Fibroblast of lung (primary cell): ENCODE results near the gene SLMAP.

ENCODE experiments used
- CTCF ChIP-seq, 2 donors: IDR thresholded peaks in 1 of 2; conservative IDR thresholded peaks in 1 of 2; 1 replicate in 1 of 2; 2 replicates in 1 of 2; pipeline ENCODE4 v1.5.1; 2011 to 2012; ENCODE audit warnings: low read length in 2 of 2, control low read depth in 1 of 2, inconsistent platforms in 1 of 2, low read depth in 1 of 2, mild to moderate bottlenecking in 1 of 2
- EZH2 ChIP-seq: IDR thresholded peaks from 2 replicates; pipeline ENCODE4 v1.5.1; 2012; ENCODE audit warnings: low read length, control low read depth, mild to moderate bottlenecking; ENCODE audit errors: missing control alignments

GRCh38 chr3:57816471-57817095, 60.5 kb downstream of the SLMAP start:
- no peak for TF ChIP-seq EZH2
- TF ChIP-seq CTCF (conservative IDR thresholded peaks at IDR 0.05 in 1 of 2, IDR thresholded peaks at IDR 0.05 in 1 of 2; ENCODE audit: low read depth in 1 of 2, low read length in 2 of 2), result no peak
